GM21360 (cell line): ENCODE measurements around the gene COL6A3.

Experiments used
- ATAC-seq: cut with Tn5 transposase; IDR thresholded peaks from one replicate; pipeline ENCODE4 v1.9.1; 2021; ENCODE audit warnings: mild to moderate bottlenecking, moderate library complexity; ENCODE audit not compliant: unreplicated experiment

Gene COL6A3

DNA sequence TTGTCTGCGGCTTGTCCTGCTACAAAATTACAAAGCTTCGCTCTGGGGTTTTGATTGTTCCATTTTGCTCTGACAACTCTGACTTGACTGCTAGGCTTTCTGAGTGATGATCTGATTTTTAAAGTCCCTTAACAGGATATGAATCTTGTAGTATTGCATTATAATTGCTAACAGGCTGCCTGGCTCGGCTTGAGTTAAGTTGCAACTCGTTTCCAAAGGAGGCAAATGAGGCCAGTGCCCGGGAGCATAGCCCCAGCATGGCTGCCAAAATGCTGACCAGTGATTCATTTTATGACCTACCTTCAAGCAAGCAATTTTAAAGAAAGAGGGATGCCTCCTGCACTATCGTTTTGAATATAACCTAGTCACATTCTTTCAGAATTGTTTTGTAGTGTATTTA is 135.4 kb downstream of the COL6A3 start:
- ATAC-seq, result no peak

DNA sequence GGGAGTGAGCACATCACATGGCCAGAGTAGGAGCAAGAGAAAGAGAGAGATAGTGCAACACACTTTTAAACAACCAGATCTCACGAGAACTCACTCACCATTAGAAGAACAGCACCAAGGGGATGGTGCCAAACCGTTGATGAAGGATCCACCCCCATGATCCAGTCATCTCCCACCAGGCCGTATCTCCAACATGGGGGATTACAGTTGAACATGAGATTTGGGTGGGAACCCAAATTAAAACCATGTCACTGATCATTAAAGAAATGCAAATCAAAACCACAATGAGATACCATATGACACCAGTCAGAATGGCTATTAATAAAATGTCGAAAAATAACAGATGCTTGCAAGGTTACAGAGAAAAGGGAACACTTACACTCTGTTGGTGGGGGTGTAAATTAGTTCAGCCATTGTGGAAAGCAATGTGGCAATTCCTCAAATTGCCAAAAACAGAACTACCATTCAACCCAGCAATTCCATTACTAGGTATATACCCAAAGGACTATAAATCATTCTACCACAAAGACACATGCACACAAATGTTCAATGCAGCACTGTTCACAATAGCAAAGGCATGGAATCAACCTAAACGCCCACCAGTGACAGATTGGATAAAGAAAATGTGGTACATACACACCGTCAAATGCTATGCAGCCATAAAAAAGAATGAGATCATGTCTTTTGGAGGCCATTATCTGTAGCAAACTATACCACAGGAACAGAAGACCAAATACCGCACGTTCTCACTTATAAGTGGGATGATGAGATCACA is 137.1 kb downstream of the COL6A3 start:
- ATAC-seq, result no peak
